ENCODE data around the gene PAK6.

Gene PAK6

DNA sequence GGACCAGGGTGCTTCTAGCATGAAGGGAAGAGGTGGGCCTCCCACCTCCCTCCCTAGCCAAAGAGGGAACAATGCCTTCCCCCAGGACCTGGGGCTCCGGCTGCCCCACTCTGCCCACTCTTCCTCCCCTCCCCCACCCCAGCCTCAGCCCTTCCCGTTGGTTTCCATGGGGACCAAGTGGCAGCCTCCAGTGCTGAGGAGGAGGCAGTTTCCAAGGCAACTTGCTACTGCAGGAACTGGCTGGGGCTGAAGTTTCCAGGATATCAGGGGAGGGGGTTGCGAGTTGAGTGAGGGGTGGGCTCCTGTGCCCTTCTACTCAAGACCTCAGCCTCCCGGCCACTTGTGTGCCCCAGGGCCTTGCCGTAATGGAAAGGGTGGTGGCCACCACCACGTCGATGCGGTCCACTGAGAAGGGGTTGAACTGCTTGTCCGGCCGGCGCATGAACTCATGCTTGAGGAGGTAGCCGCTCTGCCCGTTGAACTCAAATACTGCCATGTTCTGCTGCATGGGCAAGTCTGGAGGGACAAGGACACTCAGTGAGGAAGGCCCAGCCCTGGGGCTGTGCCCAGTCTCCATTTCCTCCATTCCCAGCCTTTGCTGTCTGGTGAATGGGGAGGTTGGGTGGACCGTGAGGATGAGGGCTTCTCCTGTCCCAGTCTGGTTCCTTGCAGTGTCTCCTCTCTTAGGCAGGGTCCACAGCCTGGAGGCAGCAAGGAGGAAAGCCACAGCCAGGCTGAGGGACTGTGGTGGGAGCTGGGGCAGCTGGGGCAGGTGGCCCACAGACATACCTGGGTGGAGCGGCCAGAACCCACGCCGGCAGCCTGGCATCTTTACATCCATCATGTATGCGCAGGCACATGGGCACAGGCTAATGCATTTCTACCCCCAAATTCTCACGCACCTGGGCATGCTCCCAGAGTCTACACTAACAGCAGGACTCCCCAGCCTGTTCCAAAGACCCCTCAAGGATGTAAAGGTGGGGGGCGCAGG, 55.3 kb downstream of the PAK6 start:
- DNase-seq: no peak

DNA sequence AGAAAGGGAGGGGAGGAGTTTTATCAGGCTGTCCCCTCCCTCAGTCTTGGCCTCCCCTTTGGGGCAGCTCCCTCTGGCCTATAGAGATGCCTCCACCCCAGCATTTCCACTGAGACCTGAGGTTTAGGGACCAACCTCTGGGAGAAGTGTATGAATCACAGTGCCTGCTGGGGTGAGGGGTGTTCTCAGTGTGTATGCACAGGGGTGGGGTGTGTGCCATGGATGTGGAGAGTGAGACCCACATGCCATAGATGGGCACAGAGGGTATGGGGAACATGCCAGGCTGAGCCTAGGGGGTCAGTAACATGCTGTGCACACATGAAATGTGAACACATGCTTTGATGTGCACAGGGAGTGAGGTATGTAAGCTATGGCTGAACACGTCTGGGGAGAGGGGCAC, 56.4 kb downstream of the PAK6 start:
- no peak for DNase-seq

DNA sequence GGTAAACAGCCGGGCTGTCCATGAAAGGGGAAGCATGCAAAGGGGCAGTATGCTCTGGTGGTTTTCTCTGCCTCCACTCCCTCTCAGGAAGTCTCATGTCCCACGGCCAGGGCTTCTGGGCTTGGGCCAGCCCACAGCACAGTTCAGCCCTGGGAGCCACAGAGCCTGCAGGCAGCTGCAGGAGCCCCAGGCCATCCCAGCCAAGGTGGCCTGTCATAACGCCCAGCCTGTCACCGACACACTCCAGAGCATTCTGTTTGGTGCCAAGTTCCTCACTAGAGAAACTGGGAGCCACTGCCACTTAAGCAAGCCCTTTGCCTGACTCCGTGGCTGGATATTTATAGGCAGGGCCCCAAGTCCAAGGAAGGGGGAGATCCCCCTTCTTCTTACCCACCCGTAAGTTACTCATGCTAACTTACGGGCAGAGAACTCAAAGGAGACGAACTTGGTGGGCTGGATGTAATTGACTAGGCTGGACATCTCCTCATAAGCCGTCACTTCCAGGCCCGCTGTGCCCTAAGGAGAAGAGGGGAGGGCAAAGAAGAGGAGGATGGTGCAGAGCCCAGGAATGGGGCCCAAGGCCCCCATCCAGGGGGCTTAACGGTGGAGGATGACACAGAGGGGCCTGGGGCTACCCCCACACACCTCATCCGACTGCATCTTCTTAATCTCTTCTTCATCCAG, 57.2 kb downstream of the PAK6 start:
- DNase-seq: no peak

DNA sequence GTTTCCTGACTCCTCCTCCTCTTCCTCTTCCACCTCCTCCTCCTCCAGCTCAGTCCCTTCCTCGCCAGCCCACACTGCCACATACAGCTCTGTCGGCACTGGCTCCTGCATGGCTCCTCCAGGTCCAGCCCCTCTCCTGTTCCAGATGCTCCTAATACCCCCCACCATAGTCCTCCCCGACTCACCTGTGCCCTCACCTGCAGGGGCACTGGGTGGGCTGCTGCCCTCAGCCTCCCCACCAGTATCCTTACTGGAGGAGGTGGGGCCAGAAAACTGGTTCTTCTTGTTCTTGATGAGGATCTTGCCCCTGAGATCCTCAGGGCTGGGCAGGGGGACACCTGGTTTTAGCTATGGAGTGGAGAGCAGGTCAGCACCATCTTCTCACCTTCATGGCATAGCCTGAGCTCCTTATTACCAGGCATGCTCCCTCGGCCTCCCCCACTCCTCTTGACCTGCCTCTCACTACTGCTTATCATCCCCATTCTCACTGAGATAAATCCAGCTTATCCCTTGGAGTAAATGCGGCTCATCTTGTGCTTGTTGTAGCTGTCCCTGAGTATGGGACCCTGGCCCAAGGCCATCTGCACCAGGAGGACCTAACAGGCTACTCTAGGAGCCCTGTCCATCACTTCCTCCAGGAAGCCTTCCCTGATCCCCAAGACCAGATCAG, 57.8 kb downstream of the PAK6 start:
- no peak for DNase-seq

DNA sequence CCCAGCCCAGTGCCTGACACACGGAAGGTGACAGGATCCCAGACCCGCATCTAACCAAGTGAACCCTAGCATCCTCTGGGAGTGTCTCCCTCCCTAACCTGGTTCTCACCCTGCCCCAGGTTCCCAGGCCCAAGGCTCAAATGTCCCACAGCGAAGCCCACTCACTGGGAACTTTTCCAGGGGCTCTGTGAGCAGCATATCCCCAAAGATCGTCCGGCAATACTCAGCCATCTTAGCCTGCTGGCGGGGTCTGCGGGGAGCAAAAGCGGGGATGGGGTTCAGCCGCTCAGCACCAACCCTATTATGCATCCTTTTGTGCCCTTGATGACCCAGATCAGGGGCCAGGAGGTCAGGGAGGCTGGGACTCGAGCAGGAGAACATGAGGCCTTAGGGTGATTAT, 58.5 kb downstream of the PAK6 start:
- no peak for DNase-seq

DNA sequence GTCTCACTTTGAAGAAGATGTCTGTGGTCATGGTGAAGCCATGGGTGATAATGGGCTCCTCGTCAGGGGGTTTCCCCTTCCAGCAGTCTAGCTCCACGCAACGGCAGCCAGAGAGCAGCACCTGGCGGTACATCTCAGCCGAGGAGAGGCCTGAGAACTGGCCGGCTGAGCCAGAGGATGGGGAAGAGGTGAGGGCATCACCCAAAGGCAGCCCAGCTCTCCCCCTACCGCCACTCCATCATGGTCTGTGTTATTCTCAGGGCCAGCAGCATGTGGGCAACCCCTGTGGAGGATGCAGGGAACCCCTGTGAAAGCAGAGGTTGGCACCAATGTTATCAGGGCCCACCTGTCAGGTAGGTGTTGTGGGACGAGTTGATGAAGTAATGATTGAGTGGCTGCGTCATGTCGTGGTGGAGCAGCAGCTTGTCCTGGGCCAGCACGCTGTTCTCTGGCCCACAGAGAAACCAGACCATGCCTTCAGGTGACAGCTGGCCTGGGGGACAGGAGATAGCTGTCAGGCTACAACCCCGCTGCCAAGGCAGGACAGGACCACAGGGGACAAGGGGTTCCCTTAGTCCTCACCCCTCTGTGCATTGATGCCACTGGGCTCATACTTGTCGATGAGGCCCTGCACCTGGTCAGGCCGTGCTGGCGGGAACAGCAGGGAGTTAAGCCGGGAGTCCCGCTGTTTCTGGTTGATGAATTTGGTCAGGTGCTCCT, 59.5 kb downstream of the PAK6 start:
- DNase-seq: no peak

DNA sequence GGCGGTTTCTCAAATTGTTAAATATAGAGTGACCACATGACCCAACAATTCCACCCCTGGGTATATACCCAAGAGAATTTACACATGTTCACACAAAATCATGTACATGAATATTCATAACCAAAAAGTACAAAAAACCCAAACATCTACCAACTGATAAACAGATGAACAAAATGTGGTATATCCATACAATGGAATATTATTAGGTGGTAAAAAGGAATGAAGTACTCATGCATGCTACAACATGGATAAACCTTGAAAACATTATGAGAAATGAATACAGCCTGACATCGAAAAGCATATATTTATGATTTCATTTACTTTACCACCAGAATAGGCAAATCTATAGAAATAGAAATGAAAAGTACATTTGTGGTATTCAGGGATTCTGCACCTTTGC, 61.5 kb downstream of the PAK6 start:
- no peak for DNase-seq

DNA sequence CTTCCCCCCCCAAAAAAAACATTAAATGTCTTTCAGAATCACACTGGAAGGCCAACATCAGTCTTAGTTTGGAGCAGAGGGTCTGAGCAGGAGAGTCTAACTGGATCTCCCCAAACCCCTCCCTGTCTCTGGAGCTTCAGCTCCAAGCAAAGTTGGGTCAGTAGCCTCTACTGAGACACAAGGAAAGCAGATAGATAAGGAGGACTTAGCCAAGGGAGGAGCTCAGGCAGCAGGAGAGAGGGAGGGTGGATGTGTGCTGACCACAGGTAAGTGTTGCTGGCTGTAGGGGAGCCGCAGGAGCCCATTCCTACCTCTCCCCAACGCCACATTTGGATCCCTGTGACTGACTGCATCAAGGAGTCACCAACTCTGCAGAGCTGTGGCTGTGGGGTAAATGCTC, 61.9 kb downstream of the PAK6 start:
- DNase-seq: no peak

DNA sequence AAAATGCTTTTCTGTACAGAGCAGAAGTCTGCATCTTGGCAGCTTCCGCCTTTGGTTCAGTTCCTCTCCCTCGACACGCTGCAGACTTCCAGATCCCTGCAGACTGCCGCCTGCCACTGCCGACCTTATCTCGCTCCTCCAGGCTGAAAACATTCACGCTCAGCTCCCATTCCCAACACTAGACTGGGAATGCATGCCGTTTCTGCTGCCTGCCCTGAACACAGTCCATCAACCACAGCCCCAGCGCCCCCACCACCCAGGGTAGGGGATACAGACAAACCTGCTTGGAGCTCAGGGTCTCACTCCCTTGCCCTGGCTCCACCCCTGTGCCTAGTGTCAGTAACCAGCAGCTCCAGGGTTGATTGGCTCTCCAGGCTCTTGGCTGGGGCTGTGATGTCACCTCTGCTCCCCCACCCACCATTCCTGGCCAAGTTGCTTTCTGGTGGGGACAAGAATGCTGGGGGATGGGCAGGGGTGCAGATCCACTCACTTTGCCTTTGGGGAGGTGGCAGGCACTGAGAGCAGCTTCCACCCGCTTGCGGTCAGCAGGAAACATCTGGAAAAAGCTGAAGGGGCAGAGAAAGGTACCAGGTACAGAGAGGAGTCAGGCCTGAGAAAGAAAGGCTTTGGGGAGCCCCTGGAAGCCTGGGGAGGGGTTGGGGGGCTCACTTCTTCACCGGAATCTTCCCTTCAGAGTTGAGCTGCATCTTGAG, 62.8 kb downstream of the PAK6 start:
- no peak for DNase-seq

DNA sequence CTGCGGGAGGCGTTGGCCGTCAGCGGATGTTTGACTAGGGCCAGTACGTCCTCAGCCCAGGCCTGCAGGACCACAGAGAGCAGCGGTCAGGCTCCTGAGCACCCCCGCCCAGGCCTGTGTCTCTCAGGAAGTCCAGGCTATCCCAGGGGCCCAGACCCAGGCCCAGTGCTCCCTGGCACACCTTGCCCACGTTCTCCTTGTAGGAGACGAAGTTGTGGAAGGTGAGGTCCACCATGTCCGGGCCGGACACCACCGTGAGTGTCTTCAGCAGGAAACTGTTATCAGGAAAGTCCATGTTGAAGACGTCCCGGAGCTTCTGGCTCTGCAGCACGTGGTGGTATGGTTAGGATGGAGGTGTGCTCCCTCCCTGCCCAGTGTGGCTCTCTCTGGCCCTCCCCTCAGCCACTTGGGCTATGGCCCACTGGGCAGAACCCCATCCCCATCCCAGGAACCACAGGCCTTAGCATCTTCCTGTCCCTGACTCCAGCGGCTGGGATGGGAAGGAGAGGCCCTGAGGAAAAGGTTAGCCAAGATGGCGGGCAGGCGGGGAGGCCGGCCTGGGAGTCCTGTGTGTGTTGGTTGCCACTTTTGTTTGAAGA, 63.5 kb downstream of the PAK6 start:
- DNase-seq: no peak

DNA sequence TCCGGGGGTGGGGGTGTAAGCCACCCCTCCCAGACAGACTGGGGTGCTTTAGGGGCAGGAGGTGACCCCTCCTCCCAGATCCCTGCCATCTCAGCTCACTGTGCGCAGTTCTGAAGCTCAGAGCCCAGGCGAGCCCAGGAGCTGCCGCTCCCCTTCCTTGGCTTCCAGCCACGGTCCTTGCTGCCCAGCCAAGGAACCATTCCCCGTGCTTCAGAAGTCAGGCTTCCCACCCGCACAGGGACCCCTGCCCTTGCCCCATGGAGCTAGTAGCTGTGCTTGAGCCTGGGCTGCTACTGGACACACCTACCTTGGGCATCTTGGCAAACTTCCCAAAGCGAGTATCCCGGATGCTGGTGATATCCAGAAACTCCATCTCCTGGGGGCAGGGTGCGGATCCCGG, 64.1 kb downstream of the PAK6 start:
- no peak for DNase-seq

DNA sequence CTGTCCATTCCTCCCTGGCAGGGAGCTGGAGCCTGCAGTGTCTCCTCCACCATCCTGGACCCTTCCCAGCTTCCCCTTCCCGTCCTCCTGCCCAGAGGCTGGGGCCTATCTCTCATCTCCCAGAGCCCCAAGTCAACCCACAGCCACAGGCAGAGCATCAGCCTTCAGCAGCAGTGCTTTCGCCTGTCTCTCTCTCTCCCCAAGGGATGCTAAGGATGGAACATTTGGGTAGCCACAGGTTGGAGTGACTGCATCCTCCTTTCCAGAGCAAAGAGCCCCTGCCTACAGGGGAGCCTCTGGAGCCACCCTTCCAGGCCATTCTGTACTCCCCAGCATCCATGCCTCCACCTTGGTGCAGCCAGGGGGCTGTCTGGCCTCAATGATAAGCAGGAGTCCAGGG, 64.7 kb downstream of the PAK6 start:
- no peak for DNase-seq

DNA sequence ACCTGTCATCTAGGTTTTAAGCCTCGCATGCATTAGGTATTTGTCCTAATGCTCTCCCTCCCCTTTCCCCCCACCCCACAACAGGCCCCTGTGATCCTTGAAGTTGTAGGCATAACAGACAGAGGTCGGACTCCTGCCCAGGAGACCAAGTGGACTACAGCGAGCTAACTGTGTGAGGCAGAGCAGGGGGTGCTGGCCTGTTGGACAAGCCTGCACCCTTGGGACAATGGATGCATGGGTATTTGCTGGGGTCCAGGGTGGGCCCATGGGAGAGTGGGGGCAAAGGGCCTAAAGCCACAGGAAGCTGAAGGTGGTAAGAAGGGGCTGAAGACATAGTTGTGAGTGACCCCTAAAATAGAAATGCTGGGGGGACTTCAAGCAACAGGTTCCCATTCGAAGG, 66.4 kb downstream of the PAK6 start:
- no peak for DNase-seq

DNA sequence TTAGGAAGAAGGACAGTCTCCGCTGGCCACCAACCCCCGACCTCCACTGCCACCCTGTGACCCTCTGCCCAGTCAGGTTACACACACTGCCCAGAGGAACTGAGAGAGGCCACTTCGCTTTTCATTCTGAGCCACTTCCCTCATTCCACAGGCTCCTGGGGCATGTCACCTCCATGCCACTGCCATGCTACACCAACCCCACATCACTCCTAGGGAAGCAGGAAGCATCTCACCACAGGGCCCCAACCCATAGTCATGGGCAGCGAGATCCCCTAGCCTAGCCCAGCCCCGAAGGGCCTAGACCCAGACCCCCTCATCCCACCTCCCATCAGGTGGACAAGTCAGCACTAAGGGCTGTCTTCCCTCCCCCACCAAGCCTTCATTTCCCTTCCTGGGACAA, 67.5 kb downstream of the PAK6 start:
- DNase-seq: no peak

DNA sequence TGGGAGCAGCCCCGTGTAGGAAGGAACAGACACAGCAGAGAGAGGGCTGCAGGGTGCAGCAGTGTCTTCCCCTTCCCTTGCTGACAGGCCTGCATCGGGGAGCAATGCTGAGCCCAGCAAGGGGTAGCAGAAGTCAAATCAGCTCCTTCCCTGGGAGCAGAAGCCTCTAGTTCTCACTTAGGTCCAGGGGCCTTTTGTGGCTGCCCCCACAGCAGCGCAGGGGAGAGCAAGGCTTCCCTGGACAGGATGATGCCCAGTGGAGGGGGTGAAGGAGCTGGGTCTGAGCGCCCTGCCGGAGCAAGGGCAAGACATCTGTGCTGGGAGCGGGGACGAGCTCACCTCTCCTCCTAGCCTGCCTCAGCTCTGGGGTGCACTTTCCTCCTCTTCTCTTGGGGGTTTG, 68.0 kb downstream of the PAK6 start:
- DNase-seq: no peak

DNA sequence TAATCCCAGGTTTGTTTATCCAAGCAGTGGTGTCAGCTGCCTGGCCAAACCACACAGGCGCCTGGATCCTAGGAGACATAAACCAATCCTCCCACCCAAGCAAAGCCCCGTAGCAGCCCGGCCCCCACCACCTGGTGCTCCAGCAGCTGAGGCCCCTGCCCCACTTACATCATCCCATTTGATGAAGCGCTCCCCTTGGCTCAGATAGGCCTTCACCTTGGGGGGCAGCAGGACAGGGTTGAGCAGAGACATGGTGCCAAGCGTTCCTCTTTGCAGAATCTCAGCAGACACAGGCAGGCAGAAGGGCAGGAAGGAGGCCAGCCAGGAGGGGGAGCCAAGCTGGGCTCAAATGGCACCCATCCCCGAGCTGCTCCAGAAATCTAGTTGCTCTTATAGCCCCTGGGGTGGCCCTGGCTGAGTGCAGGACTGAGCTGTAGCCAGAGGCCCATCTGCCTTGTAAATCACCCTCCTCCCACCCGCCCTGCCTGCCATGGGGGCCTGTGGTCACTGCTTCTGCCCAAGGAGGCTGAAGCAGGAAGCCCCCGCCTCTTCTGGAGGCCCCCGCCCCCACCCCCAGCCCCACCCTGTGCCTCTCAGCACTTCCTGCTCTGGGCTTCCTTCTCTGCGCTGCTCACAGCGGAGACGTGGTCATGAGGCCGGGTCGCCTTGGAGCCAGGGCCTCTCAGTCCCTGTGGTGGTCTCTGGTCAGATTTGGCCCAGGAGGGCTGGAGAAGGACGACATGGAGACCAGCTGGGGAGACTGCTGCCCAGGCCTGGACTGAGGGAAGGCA, 68.8 kb downstream of the PAK6 start, which contains the start of gene PLCB2:
TSS of gene PLCB2 (minus strand) at position 515 of the 791 bp plus-strand sequence. CDS start at position 252, 263 bp downstream.
- peak; percentile 16 for DNase-seq

DNA sequence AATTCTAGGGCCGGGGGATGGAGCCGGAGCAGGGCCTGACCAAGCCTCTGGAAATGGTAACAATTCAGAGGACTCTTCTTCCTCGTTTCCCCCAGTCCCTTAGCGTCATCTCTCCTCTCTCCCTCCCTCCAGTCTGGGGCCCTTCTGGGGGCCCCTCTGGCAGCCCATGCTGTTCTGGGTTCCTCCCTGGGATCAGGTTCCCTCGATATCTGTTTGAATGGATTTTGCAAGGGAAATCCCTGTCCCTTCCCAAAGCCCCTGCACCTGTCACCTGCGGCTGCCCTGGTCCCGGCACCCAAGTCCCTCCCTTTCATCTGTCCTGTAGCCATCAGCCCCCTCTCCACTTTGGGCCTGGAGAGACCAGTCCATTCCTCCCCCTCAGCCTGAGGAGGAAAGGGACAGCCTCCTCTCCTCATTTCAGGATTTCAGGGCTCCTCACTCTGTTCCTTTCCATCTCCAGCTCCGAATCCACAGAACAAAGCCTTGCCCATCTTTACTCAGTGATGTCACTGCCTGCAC, 70.5 kb downstream of the PAK6 start:
- no peak for DNase-seq

DNA sequence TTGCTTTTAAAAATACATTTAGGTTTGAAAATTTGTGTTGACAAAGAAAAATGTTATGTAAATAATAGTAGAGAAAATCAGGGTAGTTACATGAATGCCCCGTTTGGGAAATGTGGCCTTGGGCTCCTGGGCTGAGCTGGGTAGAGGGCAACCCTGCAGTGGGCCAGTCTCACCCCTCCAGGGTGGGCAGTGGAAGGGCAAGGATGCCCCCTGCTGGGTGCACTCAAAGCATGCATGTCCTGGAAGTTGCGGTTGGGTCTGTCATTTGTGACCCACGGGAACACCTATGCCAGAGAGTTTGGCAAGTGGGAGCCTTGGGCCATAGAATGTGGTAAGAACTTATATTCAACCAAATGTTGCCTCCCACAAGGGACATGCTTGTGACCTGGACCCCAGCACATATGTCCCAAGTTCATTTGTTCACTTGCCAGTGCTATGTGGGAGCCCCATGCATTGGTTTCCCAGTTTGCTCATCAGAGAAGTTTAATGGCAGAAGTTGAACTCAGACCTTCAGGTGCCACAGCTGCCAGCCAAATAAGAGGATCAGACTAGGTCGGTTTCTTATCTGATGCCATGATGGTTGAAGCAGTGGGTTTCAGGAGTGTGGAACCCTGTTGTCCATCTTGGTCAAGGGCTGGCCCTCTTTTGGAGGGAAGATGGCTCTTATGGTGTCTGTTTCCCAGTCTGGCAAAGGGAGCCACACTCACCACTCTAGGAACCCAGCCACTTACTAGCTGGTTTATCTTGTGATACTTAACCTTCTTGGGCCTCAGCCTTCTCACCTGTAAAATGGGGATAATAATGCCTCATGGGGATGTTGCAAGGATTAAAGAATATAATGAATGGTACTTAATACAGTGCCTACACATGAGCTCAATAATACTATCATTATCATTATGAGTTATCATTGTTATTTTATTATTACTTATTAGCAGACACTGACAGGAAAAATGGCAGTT, 71.4 kb downstream of the PAK6 start:
- peak; percentile 49 for DNase-seq

DNA sequence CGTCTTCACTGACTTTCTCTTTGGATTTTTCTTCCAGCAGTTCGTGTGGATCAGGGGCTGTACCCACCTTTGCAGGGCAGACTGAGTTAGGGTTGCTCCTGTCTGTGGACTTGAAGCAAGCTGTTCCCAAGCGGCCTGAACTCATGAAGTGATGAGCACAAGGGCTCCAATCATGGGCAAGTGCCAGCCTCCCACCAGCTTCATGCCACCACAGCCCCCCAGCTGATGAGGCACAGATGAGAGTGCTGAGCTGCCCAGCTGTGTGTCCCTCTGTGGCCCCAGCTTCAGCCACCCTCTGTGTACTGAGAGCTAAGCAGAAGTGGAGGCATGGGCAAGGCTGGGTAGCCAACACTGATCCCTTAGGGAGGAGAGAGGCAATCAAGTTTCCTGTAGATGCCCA, 72.1 kb downstream of the PAK6 start:
- no peak for DNase-seq

Data from NCI-H1436 (cell line).